ENCODE results near the gene SYNE1. TPM values are rescaled to one million over a fixed set of nuclear protein-coding genes. Genes with fewer than 3 reads are reported as not detected.

Gene SYNE1
- total and polyA plus RNA-seq, 2 of the 8 experiments (the other 6 are each of a cell fraction or from before 2014, with no cell fraction given) = 2.8 to 5.5 TPM

DNA sequence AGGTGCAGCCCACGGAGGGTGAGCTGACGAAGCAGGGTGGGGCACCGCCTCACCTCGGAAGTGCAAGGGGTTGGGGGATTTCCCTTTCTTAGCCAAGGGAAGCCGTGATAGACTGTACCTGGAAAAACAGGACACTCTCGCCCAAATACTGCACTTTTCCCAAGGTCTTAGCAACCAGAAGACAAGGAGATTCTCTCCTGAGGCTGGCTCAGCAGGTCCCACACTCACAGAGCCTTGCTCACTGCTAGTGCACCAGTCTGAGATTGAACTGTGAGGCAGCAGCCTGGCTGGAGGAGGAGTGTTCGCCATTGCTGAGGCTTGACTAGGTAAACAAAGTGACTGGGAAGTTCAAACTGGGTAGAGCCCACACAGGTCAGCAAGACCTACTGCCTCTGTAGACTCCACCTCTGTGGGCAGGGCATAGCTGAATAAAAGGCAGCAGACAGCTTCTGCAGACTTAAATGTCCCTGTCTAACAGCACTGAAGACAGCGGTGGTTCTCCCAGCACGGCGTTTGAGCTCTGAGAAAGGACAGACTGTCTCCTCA lies 28.0 kb downstream of the SYNE1 start:
- no peak overlapping the region for H2BK120ac ChIP-seq (replicated peaks; ENCODE audit: low read depth, low read length)
- H3K56ac ChIP-seq (replicated peaks; ENCODE audit: insufficient read length, low read depth, low read length) = no peak overlapping the region
- H3K4me2 ChIP-seq (ENCODE audit: insufficient read depth in 1 of 2, low read depth in 2 of 2, low read length in 2 of 2) = no peak overlapping the region
- H3K23me2 ChIP-seq (ENCODE audit: low read depth, low read length) = no peaks in the 10 kb centered on the region
- H3K9me3 ChIP-seq (ENCODE audit: insufficient read depth in 2 of 2, low read depth in 1 of 2, low read length in 1 of 2) = no peaks in the 10 kb centered on the region
- ChIA-PET CTCF (ENCODE audit: partially characterized antibody) (interaction anchor here (1.4 kb wide), 1 partner anchor 16 kb away, joined by 3 read pairs; no protein-coding TSS in a partner anchor), POLR2A (ENCODE audit: partially characterized antibody) (no interaction called here)
- 74% methylated on average over 10 of the region's 10 CpGs; no CpG with 5 or more reads in 1 of the 2 experiments for WGBS, 2 experiments (ENCODE audit: extremely low coverage in 1 of 2, insufficient coverage in 1 of 2, insufficient read length in 1 of 2, insufficient replicate concordance in 2 of 2, low coverage in 1 of 2, low lambda C conversion rate in 2 of 2, missing lambda C conversion rate in 1 of 2)
- H2AFZ ChIP-seq (ENCODE audit: low read length) = no peak overlapping the region
- no peak overlapping the region for H3K4ac ChIP-seq (replicated peaks; ENCODE audit: insufficient read length, low read depth, low read length)
- H3K18ac ChIP-seq (ENCODE audit: extremely low read depth, low read length) = no peak overlapping the region
- FAIRE-seq (no peak), DNase-seq (ENCODE audit: low read depth in 1 of 2, low spot score in 2 of 2) (no peak)
- no peak overlapping the region for H3K27ac ChIP-seq (ENCODE audit: low read depth, low read length)
- H3K23ac ChIP-seq (ENCODE audit: insufficient read length) = no peak overlapping the region
- no peaks in the 10 kb centered on the region for H3K4me1 ChIP-seq (replicated peaks in 1 of 4; ENCODE audit: control insufficient read depth in 3 of 4, insufficient read depth in 4 of 4, low read length in 3 of 4)
- no peaks in the 10 kb centered on the region for H3K27me3 ChIP-seq (replicated peaks in 1 of 4; ENCODE audit: control insufficient read depth in 3 of 4, extremely low read depth in 1 of 4, insufficient read depth in 3 of 4, low read length in 3 of 4)
- H4K8ac ChIP-seq (ENCODE audit: extremely low read depth, insufficient read depth, low read length) = no peak overlapping the region
- H4K20me1 ChIP-seq (replicated peaks in 1 of 2; ENCODE audit: control insufficient read depth in 1 of 2, insufficient read depth in 2 of 2, low read length in 2 of 2) = no peaks in the 10 kb centered on the region
- H2BK15ac ChIP-seq (ENCODE audit: low read length) = no peak overlapping the region
- H3K9ac ChIP-seq (replicated peaks in 1 of 4; ENCODE audit: extremely low read depth in 1 of 4, low read depth in 3 of 4, low read length in 3 of 4) = no peak overlapping the region
- H3K4me3 ChIP-seq (ENCODE audit: extremely low read depth in 1 of 4, insufficient read depth in 2 of 4, low read depth in 3 of 4, low read length in 4 of 4) = no peak overlapping the region
- H4K5ac ChIP-seq (ENCODE audit: insufficient read length, low read depth, low read length) = no peak overlapping the region
- no peak overlapping the region for H3K14ac ChIP-seq (ENCODE audit: insufficient read length)
- H2BK5ac ChIP-seq (ENCODE audit: low read depth, low read length) = no peak overlapping the region
- no peak overlapping the region for H4K91ac ChIP-seq (replicated peaks; ENCODE audit: insufficient read length, low read length)
- no peak overlapping the region for H2BK20ac ChIP-seq (ENCODE audit: low read length)
- no peak overlapping the region for H2BK12ac ChIP-seq (ENCODE audit: low read depth, low read length)
- H3K79me1 ChIP-seq (ENCODE audit: low read depth, low read length) = no peaks in the 10 kb centered on the region
- no peaks in the 10 kb centered on the region for H3K79me2 ChIP-seq (ENCODE audit: control insufficient read depth in 1 of 2, insufficient read depth in 2 of 2, low read length in 2 of 2)
- no peak overlapping the region for H2AK5ac ChIP-seq (ENCODE audit: low read depth, low read length)
- no peaks in the 10 kb centered on the region for H3K36me3 ChIP-seq (ENCODE audit: control insufficient read depth in 2 of 4, insufficient read depth in 4 of 4, low read length in 3 of 4)
- TF ChIP-seq RBBP5 (IDR thresholded peaks at IDR 0.05; ENCODE audit: borderline replicate concordance, low read depth, low read length) (no peak), SIX5 (IDR thresholded peaks at IDR 0.05; ENCODE audit: low read depth, low read length) (no peak), SP1 (IDR thresholded peaks at IDR 0.05; ENCODE audit: low read depth, low read length) (no peak), CTBP2 (IDR thresholded peaks at IDR 0.05; ENCODE audit: borderline replicate concordance, insufficient read depth, insufficient read length, low read length) (no peak)

All from H1 (cell line).